ENCODE data around the gene CERK. TPM values are rescaled to one million over a fixed set of nuclear protein-coding genes. Genes with fewer than 3 reads are reported as not detected.
A peak's percentile ranks its signal among the peaks of the same experiment; 100 is the strongest.

Gene CERK
- polyA plus RNA-seq, 1 of the 3 experiments (the other 2 are of a cell fraction): 32.6 TPM

GRCh38 chr22:46696614-46697013, 41.4 kb downstream of the CERK start:
- no peaks in the 10 kb centered on the region for H3K4me1 ChIP-seq (ENCODE audit: control insufficient read depth in 1 of 2, insufficient read depth in 2 of 2, low read depth in 1 of 2, low read length in 1 of 2)
- no peak overlapping the region for H3K4me2 ChIP-seq
- TF ChIP-seq TAF1 (IDR thresholded peaks at IDR 0.05; ENCODE audit: borderline replicate concordance, low read depth, low read length) (no peak), USF1 (IDR thresholded peaks at IDR 0.05; ENCODE audit: borderline replicate concordance, low read depth) (no peak), GABPA (IDR thresholded peaks at IDR 0.05; ENCODE audit: low read depth) (no peak), MXI1 (IDR thresholded peaks at IDR 0.05; ENCODE audit: low read depth, low read length) (no peak), RXRA (IDR thresholded peaks at IDR 0.05; ENCODE audit: borderline replicate concordance, low read depth) (no peak), PBX3 (IDR thresholded peaks at IDR 0.05) (no peak), FOXJ3 (CRISPR knock-in tag; IDR thresholded peaks at IDR 0.05) (no peak), RAD21 (IDR thresholded peaks at IDR 0.05; ENCODE audit: low read length) (no peak), MAX (IDR thresholded peaks at IDR 0.05; ENCODE audit: low read depth) (no peak), RCOR1 (IDR thresholded peaks at IDR 0.05; ENCODE audit: low read length) (no peak), FOSL2 (IDR thresholded peaks at IDR 0.05; ENCODE audit: borderline replicate concordance, low read depth) (no peak), NRF1 (IDR thresholded peaks at IDR 0.05; ENCODE audit: low read depth, low read length) (no peak), FOXM1 (IDR thresholded peaks at IDR 0.05; ENCODE audit: low read depth) (no peak), EP300 (IDR thresholded peaks at IDR 0.05; ENCODE audit: borderline replicate concordance in 1 of 2, low read depth in 1 of 2, low read length in 1 of 2) (no peak)
- TF ChIP-seq, protein P1, sequence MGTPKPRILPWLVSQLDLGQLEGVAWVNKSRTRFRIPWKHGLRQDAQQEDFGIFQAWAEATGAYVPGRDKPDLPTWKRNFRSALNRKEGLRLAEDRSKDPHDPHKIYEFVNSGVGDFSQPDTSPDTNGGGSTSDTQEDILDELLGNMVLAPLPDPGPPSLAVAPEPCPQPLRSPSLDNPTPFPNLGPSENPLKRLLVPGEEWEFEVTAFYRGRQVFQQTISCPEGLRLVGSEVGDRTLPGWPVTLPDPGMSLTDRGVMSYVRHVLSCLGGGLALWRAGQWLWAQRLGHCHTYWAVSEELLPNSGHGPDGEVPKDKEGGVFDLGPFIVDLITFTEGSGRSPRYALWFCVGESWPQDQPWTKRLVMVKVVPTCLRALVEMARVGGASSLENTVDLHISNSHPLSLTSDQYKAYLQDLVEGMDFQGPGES (IDR thresholded peaks at IDR 0.05; ENCODE audit: low read depth, low read length): no peak
- ChIA-PET CTCF (no interaction called here), POLR2A (no interaction called here)
- 92% methylated on average over 10 of the region's 10 CpGs for WGBS (ENCODE audit: low lambda C conversion rate)
- H3K4me3 ChIP-seq (ENCODE audit: low read depth in 2 of 2, low read length in 1 of 2): no peak overlapping the region
- DNase-seq: peak; percentile 38
- H4K20me1 ChIP-seq (ENCODE audit: insufficient read depth): no peaks in the 10 kb centered on the region
- H3F3A ChIP-seq (replicated peaks; ENCODE audit: insufficient read depth): no peaks in the 10 kb centered on the region
- no peaks in the 10 kb centered on the region for H3K27me3 ChIP-seq (ENCODE audit: insufficient read depth)
- H3K9me2 ChIP-seq: no peaks in the 10 kb centered on the region
- H3K79me2 ChIP-seq (ENCODE audit: insufficient read depth): no peaks in the 10 kb centered on the region
- no peak overlapping the region for H3K9ac ChIP-seq
- H3K36me3 ChIP-seq (replicated peaks in 1 of 2; ENCODE audit: control insufficient read depth in 1 of 2, insufficient read depth in 2 of 2, low read length in 1 of 2): peaks cover 25 to 65% of the 10 kb centered on the region in 2 experiments
- H3K27ac ChIP-seq (ENCODE audit: low read depth in 2 of 2, low read length in 1 of 2): no peak overlapping the region
- no peak overlapping the region for H2AFZ ChIP-seq (ENCODE audit: low read depth)
- H3K9me3 ChIP-seq: no peaks in the 10 kb centered on the region

- Histone ChIP-seq H3K9me2 (no peaks in the 10 kb centered on the region), H3K4me3 (ENCODE audit: low read depth in 2 of 2, low read length in 1 of 2) (no peak overlapping the region), H3K27me3 (ENCODE audit: insufficient read depth) (no peaks in the 10 kb centered on the region), H3K36me3 (replicated peaks in 1 of 2; ENCODE audit: control insufficient read depth in 1 of 2, insufficient read depth in 2 of 2, low read length in 1 of 2) (peaks cover 25 to 64% of the 10 kb centered on the region in 2 experiments), H3K4me1 (ENCODE audit: control insufficient read depth in 1 of 2, insufficient read depth in 2 of 2, low read depth in 1 of 2, low read length in 1 of 2) (no peaks in the 10 kb centered on the region), H3K4me2 (no peak overlapping the region), H2AFZ (ENCODE audit: low read depth) (no peak overlapping the region), H3K9me3 (no peaks in the 10 kb centered on the region), H3F3A (replicated peaks; ENCODE audit: insufficient read depth) (no peaks in the 10 kb centered on the region), H3K9ac (no peak overlapping the region), H3K27ac (ENCODE audit: low read depth in 2 of 2, low read length in 1 of 2) (no peak overlapping the region), H3K79me2 (ENCODE audit: insufficient read depth) (no peaks in the 10 kb centered on the region), H4K20me1 (ENCODE audit: insufficient read depth) (no peaks in the 10 kb centered on the region)
- WGBS (ENCODE audit: low lambda C conversion rate): no CpG with 5 or more reads among the region's 11 CpGs
- no peak for TF ChIP-seq EZH2phosphoT487 (IDR thresholded peaks at IDR 0.05; ENCODE audit: borderline replicate concordance, low read depth)
- TF ChIP-seq PBX3 (IDR thresholded peaks at IDR 0.05): no peak
- no peak for TF ChIP-seq MEF2A (IDR thresholded peaks at IDR 0.05; ENCODE audit: borderline replicate concordance, low read depth)
- no peak for TF ChIP-seq NRF1 (IDR thresholded peaks at IDR 0.05; ENCODE audit: low read depth, low read length)
- no peak for TF ChIP-seq FOXJ3 (CRISPR knock-in tag; IDR thresholded peaks at IDR 0.05)
- TF ChIP-seq SIN3A (IDR thresholded peaks at IDR 0.05; ENCODE audit: borderline replicate concordance, low read depth, low read length): no peak
- TF ChIP-seq TCF12 (IDR thresholded peaks at IDR 0.05): no peak
- CTCF ChIA-PET: no interaction called here
- peak; percentile 21 for DNase-seq
- POLR2A ChIA-PET: no interaction called here
Observed at GRCh38 chr22:46696229-46696518, 41.9 kb downstream of the CERK start.
